Measurements from ENCODE around the gene ZFPM1. TPM values are rescaled to one million over a fixed set of nuclear protein-coding genes. Genes with fewer than 3 reads are reported as not detected.

ZFPM1 gene
- total and polyA plus RNA-seq, 2 experiments from 2014 or later: 0.53 to 2.2 TPM

- Mint-ChIP-seq H3K4me1 (peaks cover 2% of the 10 kb centered on the region; the same call in 2 of the 3 replicates), H3K27ac (no peak overlapping the region), H3K4me3 (no peak overlapping the region), H3K27me3 (ENCODE audit: insufficient read depth, low read depth, poor library complexity) (peaks cover 5% of the 10 kb centered on the region), H3K9me3 (no peaks in the 10 kb centered on the region; the same call in 2 of the 3 replicates), H3K36me3 (ENCODE audit: low read depth) (no peaks in the 10 kb centered on the region)
- no peaks in the 10 kb centered on the region for H3K9me2 ChIP-seq (ENCODE audit: insufficient read depth)
- no peaks in the 10 kb centered on the region for H3K4me1 ChIP-seq (ENCODE audit: insufficient read depth)
- H4K20me1 ChIP-seq (replicated peaks; ENCODE audit: insufficient read depth): no peaks in the 10 kb centered on the region
- DNase-seq (ENCODE audit: low spot score) (no peak), ATAC-seq (no peak)
- TF ChIP-seq EZH2 (IDR thresholded peaks at IDR 0.05; ENCODE audit: low read depth, unreplicated experiment) (no peak), ZNF331 (CRISPR knock-in tag; IDR thresholded peaks at IDR 0.05; ENCODE audit: low read depth) (no peak)
- no peak overlapping the region for H2AFZ ChIP-seq
- no peaks in the 10 kb centered on the region for H3F3A ChIP-seq (replicated peaks; ENCODE audit: low read depth)
- no peaks in the 10 kb centered on the region for H3K27me3 ChIP-seq (ENCODE audit: insufficient read depth)
- H3K4me2 ChIP-seq: no peak overlapping the region
- no peaks in the 10 kb centered on the region for H3K36me3 ChIP-seq (ENCODE audit: insufficient read depth)
- H3K27ac ChIP-seq (ENCODE audit: low read depth): no peak overlapping the region
- H3K4me3 ChIP-seq: no peak overlapping the region
- no peaks in the 10 kb centered on the region for H3K79me2 ChIP-seq (replicated peaks; ENCODE audit: insufficient read depth)
Observed at GRCh38 chr16:88426018-88426417, 27.1 kb upstream of the ZFPM1 start.

- H3K27ac Mint-ChIP-seq: no peak overlapping the region
- H3K4me1 Mint-ChIP-seq: peaks cover 2% of the 10 kb centered on the region; the same call in 2 of the 3 replicates
- H4K20me1 ChIP-seq (replicated peaks; ENCODE audit: insufficient read depth): no peaks in the 10 kb centered on the region
- no peaks in the 10 kb centered on the region for H3K36me3 Mint-ChIP-seq (ENCODE audit: low read depth)
- DNase-seq (ENCODE audit: low spot score) (no peak), ATAC-seq (no peak)
- peaks cover 15% of the 10 kb centered on the region for H3K27me3 Mint-ChIP-seq (ENCODE audit: insufficient read depth, low read depth, poor library complexity)
- no peaks in the 10 kb centered on the region for H3F3A ChIP-seq (replicated peaks; ENCODE audit: low read depth)
- H3K27ac ChIP-seq (ENCODE audit: low read depth): no peak overlapping the region
- no peak overlapping the region for H3K4me3 Mint-ChIP-seq
- no peaks in the 10 kb centered on the region for H3K36me3 ChIP-seq (ENCODE audit: insufficient read depth)
- H3K4me2 ChIP-seq: no peak overlapping the region
- H3K4me3 ChIP-seq: no peak overlapping the region
- H3K4me1 ChIP-seq (ENCODE audit: insufficient read depth): no peaks in the 10 kb centered on the region
- H2AFZ ChIP-seq: no peak overlapping the region
- no peaks in the 10 kb centered on the region for H3K79me2 ChIP-seq (replicated peaks; ENCODE audit: insufficient read depth)
- H3K27me3 ChIP-seq (ENCODE audit: insufficient read depth): no peaks in the 10 kb centered on the region
- no peaks in the 10 kb centered on the region for H3K9me2 ChIP-seq (ENCODE audit: insufficient read depth)
- H3K9me3 Mint-ChIP-seq: no peaks in the 10 kb centered on the region
- TF ChIP-seq ZNF462 (CRISPR knock-in tag; IDR thresholded peaks at IDR 0.05) (no peak), CTCF (conservative IDR thresholded peaks at IDR 0.05; ENCODE audit: low read depth in 2 of 2) (no peak), REST (IDR thresholded peaks at IDR 0.05; ENCODE audit: unreplicated experiment) (no peak), EZH2phosphoT487 (IDR thresholded peaks at IDR 0.05; ENCODE audit: unreplicated experiment) (no peak), ZNF114 (CRISPR knock-in tag; IDR thresholded peaks at IDR 0.05) (no peak), JUNB (IDR thresholded peaks at IDR 0.05; ENCODE audit: unreplicated experiment) (no peak), STAT1 (IDR thresholded peaks at IDR 0.05; ENCODE audit: unreplicated experiment) (no peak), CREB1 (CRISPR knock-in tag; IDR thresholded peaks at IDR 0.05; ENCODE audit: low read depth) (no peak), ZNF331 (CRISPR knock-in tag; IDR thresholded peaks at IDR 0.05; ENCODE audit: low read depth) (no peak), NANOG (IDR thresholded peaks at IDR 0.05; ENCODE audit: borderline replicate concordance) (no peak), POLR2AphosphoS5 (IDR thresholded peaks at IDR 0.05; ENCODE audit: low read depth) (no peak)
Observed at GRCh38 chr16:88427376-88427775, 25.7 kb upstream of the ZFPM1 start.

Data from GM23338 (cell line).